Jurkat, Clone E6-1 (cell line): ENCODE measurements around the gene A4GNT. TPM values are rescaled to one million over a fixed set of nuclear protein-coding genes. Genes with fewer than 3 reads are reported as not detected.
"Not testable (repeated sequence)": the region's sequence is repeated elsewhere in the genome, so short reads cannot be mapped to it uniquely, and the experiment has no call there.

ENCODE experiments used
- DNase-seq: peaks from one replicate; pipeline ENCODE4 v3.0.0-alpha.2; 2011; ENCODE audit warnings: low read depth, low spot score
- H3K4me3 ChIP-seq: 2 replicates; pipeline ENCODE4 v1.5.1; 2011; ENCODE audit warnings: mild to moderate bottlenecking, low read length, control low read depth, moderate library complexity
- polyA plus RNA-seq: library from polyadenylated mRNA; unstranded; fragments of >200 nt; gene quantifications from one replicate; pipeline ENCODE4 v1.2.1, GENCODE V29; 2012; ENCODE audit warnings: missing spikeins; ENCODE audit not compliant: insufficient read length, insufficient read depth

Gene A4GNT
- polyA plus RNA-seq: not detected

DNA sequence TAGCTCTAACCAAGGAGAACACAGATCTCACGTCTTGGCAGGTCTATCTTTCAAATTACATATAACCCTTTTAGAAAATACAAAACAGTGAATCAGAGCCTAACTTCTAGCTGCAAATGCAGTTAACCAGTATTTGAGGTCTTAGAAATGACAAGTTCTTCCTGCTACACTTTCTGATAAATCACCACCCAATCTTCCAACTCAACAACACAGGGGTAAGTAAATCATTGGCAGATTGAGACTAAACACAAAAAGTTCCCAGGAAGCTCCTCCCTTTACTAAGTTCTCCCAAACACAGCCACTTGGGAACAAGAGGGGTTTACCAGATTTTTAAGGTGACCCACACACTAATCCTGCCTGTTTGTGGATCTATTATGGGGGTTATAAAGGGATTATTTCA, at the start of gene A4GNT:
Gene A4GNT (minus strand): TSS at position 152 of the 400 bp plus-strand sequence. CDS start 1,134 bp downstream, outside the sequence.
- DNase-seq: no peak
- no peak within 1 kb of the TSS for H3K4me3 ChIP-seq

DNA sequence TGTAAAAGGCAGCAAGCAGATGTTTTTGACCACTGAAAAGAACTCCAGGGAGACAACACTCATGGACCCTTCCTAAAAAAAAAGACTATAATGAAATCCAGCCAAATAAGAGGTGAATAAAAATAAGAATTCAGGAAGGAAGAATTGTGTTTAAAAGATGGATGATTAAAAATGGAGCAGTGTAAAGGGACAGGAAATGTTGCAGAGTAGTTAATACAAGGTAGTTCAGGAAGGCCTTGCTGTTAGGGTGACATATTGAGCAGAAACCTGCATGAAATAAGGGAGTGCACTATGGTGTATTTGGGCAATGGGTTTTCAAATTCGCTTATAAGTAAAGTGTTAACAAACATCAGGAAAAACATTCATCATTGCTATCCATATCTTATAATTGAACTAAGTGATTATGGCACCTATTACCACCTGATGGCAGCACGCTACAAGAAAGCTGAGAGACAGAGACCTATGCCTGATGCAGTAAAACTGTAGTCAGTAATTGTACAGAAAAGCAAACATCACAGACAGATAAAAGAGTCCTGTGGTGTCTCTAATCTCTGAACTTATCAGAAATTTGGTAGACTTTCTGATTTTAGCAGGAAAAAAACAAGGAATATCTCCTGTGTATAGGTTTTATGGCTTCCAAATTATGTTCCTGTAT, 48.3 kb upstream of the A4GNT start:
- H3K4me3 ChIP-seq: no peak overlapping the region
- DNase-seq: peak; percentile 54

GRCh38 chr3:138174421-138175131, 42.4 kb upstream of the A4GNT start, which contains the start of gene DBR1:
Gene DBR1, minus strand, starts transcription at chr3:138174921. Its CDS starts 126 bp downstream, at chr3:138174795.
- H3K4me3 ChIP-seq: peak within 1 kb of the TSS; percentile 88
- DNase-seq: peak; percentile 80

- no peak for DNase-seq
- peak overlapping the region; percentile 88 for H3K4me3 ChIP-seq
These were observed 41.7 kb upstream of the A4GNT start for GRCh38 chr3:138173769-138174420.

DNA sequence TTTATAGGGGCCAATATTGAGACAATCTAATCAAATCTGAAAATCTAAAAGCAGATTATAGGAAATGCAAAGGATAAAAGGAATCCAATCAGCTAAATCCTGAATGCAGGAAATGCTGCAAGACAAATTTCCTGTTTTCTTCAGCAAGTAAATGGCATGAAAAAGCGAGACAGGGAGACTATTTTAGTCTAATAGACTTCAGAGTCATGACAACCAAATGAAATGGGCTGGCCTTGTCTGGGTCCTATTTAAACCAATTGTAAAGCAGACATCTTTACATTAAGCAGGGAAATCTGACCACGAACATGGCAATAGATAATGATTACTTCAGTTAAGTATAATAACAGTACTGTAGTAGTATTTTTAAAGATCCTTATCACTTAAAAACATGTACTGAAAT, 40.4 kb upstream of the A4GNT start:
- no peak overlapping the region for H3K4me3 ChIP-seq
- no peak for DNase-seq

- no peak for DNase-seq
- H3K4me3 ChIP-seq: no peak overlapping the region
These were observed 32.9 kb upstream of the A4GNT start for GRCh38 chr3:138165061-138165460.

- DNase-seq: no peak
- H3K4me3 ChIP-seq: no peak overlapping the region
These were observed 25.6 kb upstream of the A4GNT start for GRCh38 chr3:138157743-138158142.

- no peak overlapping the region for H3K4me3 ChIP-seq
- DNase-seq: no peak
These were observed 22.3 kb upstream of the A4GNT start for GRCh38 chr3:138154534-138154933.

GRCh38 chr3:138148503-138148902, 16.3 kb upstream of the A4GNT start:
- DNase-seq: no peak
- H3K4me3 ChIP-seq: no peak overlapping the region

DNA sequence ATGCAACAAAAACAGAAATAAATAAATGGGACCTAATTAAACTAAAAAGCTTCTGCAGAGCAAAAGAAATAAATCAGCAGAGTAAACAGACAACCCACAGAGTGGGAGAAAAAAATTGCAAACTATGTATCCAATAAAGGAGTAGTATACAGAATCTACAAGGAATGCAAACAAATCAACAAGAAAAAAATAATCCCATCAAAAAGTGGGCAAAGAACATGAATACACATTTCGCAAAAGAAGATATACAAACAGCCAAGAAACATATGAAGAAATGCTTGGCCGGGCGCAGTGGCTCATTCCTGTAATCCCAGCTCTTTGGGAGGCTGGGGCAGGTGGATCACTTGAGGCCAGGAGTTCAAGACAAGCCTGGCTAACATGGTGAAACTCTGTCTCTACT, 10.0 kb upstream of the A4GNT start:
- not testable (repeated sequence) for H3K4me3 ChIP-seq, DNase-seq

GRCh38 chr3:138140940-138141339, 8.8 kb upstream of the A4GNT start:
- DNase-seq: no peak
- H3K4me3 ChIP-seq: no peak overlapping the region

GRCh38 chr3:138139691-138140090, 7.5 kb upstream of the A4GNT start:
- DNase-seq: no peak
- no peak overlapping the region for H3K4me3 ChIP-seq

- no peak overlapping the region for H3K4me3 ChIP-seq
- DNase-seq: no peak
These were observed 5.7 kb upstream of the A4GNT start for GRCh38 chr3:138137861-138138260.

GRCh38 chr3:138136201-138136600, 4.0 kb upstream of the A4GNT start:
- no peak overlapping the region for H3K4me3 ChIP-seq
- DNase-seq: no peak

GRCh38 chr3:138135833-138136194, 3.6 kb upstream of the A4GNT start:
- H3K4me3 ChIP-seq: no peak overlapping the region
- no peak for DNase-seq

GRCh38 chr3:138135146-138135832, 3.1 kb upstream of the A4GNT start:
- no peak for DNase-seq
- no peak overlapping the region for H3K4me3 ChIP-seq

GRCh38 chr3:138127636-138128365, 4.4 kb downstream of the A4GNT start:
- DNase-seq: no peak
- H3K4me3 ChIP-seq: no peak overlapping the region

GRCh38 chr3:138125548-138126221, 6.5 kb downstream of the A4GNT start:
- H3K4me3 ChIP-seq: no peak overlapping the region
- DNase-seq: no peak
